Liver (tissue), 2 donors: Measurements from ENCODE around the gene RNF31.

Experiments used
- TF ChIP-seq, protein P1 (sequence below): fragments of 150-350 bp; IDR thresholded peaks from 2 replicates; pipeline ENCODE4 v1.5.1; 2017; ENCODE audit warnings: improper control_type of control experiment, low read depth, low read length; ENCODE audit not compliant: missing input control
- TF ChIP-seq, protein P2 (sequence below): IDR thresholded peaks from 2 replicates; pipeline ENCODE4 v1.6.1; 2016; ENCODE audit warnings: antibody characterized with exemption, mild to moderate bottlenecking
- donor health status: healthy.

DNA sequence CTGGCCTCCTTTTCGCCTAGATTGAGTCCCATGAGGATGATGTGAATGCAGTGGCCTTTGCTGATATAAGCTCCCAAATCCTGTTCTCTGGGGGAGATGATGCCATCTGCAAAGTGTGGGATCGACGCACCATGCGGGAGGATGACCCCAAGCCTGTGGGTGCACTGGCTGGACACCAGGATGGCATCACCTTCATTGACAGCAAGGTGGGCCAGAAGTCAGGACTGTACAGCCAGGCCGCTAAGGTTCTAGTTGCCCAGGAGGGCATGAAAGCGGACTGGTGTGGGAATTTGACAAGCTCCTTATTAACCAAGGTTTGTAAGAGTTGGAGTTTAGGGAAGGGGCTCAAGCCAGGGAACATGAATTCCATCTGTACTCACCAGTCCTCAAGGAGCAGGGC lies 27.6 kb upstream of the RNF31 start:
- TF ChIP-seq, protein P1, sequence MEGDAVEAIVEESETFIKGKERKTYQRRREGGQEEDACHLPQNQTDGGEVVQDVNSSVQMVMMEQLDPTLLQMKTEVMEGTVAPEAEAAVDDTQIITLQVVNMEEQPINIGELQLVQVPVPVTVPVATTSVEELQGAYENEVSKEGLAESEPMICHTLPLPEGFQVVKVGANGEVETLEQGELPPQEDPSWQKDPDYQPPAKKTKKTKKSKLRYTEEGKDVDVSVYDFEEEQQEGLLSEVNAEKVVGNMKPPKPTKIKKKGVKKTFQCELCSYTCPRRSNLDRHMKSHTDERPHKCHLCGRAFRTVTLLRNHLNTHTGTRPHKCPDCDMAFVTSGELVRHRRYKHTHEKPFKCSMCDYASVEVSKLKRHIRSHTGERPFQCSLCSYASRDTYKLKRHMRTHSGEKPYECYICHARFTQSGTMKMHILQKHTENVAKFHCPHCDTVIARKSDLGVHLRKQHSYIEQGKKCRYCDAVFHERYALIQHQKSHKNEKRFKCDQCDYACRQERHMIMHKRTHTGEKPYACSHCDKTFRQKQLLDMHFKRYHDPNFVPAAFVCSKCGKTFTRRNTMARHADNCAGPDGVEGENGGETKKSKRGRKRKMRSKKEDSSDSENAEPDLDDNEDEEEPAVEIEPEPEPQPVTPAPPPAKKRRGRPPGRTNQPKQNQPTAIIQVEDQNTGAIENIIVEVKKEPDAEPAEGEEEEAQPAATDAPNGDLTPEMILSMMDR = no peak
- TF ChIP-seq, protein P2, sequence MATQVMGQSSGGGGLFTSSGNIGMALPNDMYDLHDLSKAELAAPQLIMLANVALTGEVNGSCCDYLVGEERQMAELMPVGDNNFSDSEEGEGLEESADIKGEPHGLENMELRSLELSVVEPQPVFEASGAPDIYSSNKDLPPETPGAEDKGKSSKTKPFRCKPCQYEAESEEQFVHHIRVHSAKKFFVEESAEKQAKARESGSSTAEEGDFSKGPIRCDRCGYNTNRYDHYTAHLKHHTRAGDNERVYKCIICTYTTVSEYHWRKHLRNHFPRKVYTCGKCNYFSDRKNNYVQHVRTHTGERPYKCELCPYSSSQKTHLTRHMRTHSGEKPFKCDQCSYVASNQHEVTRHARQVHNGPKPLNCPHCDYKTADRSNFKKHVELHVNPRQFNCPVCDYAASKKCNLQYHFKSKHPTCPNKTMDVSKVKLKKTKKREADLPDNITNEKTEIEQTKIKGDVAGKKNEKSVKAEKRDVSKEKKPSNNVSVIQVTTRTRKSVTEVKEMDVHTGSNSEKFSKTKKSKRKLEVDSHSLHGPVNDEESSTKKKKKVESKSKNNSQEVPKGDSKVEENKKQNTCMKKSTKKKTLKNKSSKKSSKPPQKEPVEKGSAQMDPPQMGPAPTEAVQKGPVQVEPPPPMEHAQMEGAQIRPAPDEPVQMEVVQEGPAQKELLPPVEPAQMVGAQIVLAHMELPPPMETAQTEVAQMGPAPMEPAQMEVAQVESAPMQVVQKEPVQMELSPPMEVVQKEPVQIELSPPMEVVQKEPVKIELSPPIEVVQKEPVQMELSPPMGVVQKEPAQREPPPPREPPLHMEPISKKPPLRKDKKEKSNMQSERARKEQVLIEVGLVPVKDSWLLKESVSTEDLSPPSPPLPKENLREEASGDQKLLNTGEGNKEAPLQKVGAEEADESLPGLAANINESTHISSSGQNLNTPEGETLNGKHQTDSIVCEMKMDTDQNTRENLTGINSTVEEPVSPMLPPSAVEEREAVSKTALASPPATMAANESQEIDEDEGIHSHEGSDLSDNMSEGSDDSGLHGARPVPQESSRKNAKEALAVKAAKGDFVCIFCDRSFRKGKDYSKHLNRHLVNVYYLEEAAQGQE = no peak
